Keratinocyte (primary cell): ENCODE measurements around the gene IVL. TPM values are rescaled to one million over a fixed set of nuclear protein-coding genes. Genes with fewer than 3 reads are reported as not detected.
A peak's percentile ranks its signal among the peaks of the same experiment; 100 is the strongest.

ENCODE experiments used
- DNase-seq: peaks from one replicate; pipeline ENCODE4 v3.0.0-alpha.2; 2011; ENCODE audit warnings: low read depth, missing footprints, low spot score
- FAIRE-seq: peaks from 2 replicates; lab custom pipeline; 2011; peaks lifted over from hg19 to GRCh38; lab: Jason Lieb, UNC
- H2AFZ ChIP-seq: 2 replicates; pipeline ENCODE4 v1.6.0; 2012; ENCODE audit warnings: low read length, control low read depth, inconsistent platforms; ENCODE audit not compliant: control insufficient read depth
- H3K27ac ChIP-seq: 2 replicates; pipeline ENCODE4 v1.5.1; 2011; ENCODE audit warnings: low read length; ENCODE audit not compliant: control insufficient read depth, insufficient read depth
- H3K27me3 ChIP-seq: 3 replicates; pipeline ENCODE4 v1.6.0; 2011; ENCODE audit warnings: low read length; ENCODE audit not compliant: control insufficient read depth, insufficient read depth; ENCODE audit errors: extremely low read depth
- H3K36me3 ChIP-seq, 2 experiments: 2 replicates in 1 of 2; 3 replicates in 1 of 2; pipeline ENCODE4 v1.5.1; 2011; ENCODE audit warnings: low read length in 2 of 2, mild to moderate bottlenecking in 1 of 2; ENCODE audit not compliant: control insufficient read depth in 2 of 2, insufficient read depth in 2 of 2; ENCODE audit errors: extremely low read depth in 1 of 2
- H3K4me1 ChIP-seq: 3 replicates; pipeline ENCODE4 v1.5.1; 2011; ENCODE audit warnings: low read length; ENCODE audit not compliant: control insufficient read depth, insufficient read depth; ENCODE audit errors: extremely low read depth
- H3K4me2 ChIP-seq: 3 replicates; pipeline ENCODE4 v1.6.0; 2011; ENCODE audit warnings: low read depth, low read length; ENCODE audit not compliant: control insufficient read depth, insufficient read depth; ENCODE audit errors: extremely low read depth
- H3K4me3 ChIP-seq, 3 experiments: fragments of 200-600 bp in 1 of 3; sonication (generic) in 1 of 3; 2 replicates in 2 of 3; 3 replicates in 1 of 3; pipeline ENCODE4 v1.5.1; 2011 to 2016; ENCODE audit warnings: low read length in 3 of 3, mild to moderate bottlenecking in 3 of 3, control low read depth in 2 of 3, inconsistent platforms in 1 of 3, low read depth in 1 of 3, mixed read lengths in 1 of 3, mixed run types in 1 of 3, moderate library complexity in 1 of 3; ENCODE audit not compliant: control insufficient read depth in 2 of 3, insufficient read depth in 2 of 3; ENCODE audit errors: extremely low read depth in 1 of 3
- H3K79me2 ChIP-seq: 2 replicates; pipeline ENCODE4 v1.6.0; 2012; ENCODE audit warnings: low read length; ENCODE audit not compliant: control insufficient read depth, insufficient read depth
- H3K9ac ChIP-seq: 3 replicates; pipeline ENCODE4 v1.6.0; 2011; ENCODE audit warnings: low read length; ENCODE audit not compliant: control insufficient read depth, insufficient read depth; ENCODE audit errors: extremely low read depth
- H3K9me1 ChIP-seq: 3 replicates; pipeline ENCODE4 v1.6.0; 2011; ENCODE audit warnings: low read length; ENCODE audit not compliant: control insufficient read depth, insufficient read depth; ENCODE audit errors: extremely low read depth
- H3K9me3 ChIP-seq: 2 replicates; pipeline ENCODE4 v1.5.1; 2012; ENCODE audit warnings: low read depth, low read length; ENCODE audit not compliant: control insufficient read depth
- H4K20me1 ChIP-seq: 3 replicates; pipeline ENCODE4 v1.6.0; 2011; ENCODE audit warnings: low read length; ENCODE audit not compliant: control insufficient read depth, insufficient read depth; ENCODE audit errors: extremely low read depth
- EZH2 ChIP-seq: IDR thresholded peaks from one replicate; pipeline ENCODE4 v1.6.1; 2012; ENCODE audit warnings: inconsistent platforms, mild to moderate bottlenecking, low read length, moderate library complexity
- dilution Hi-C: fragments of 300-500 bp; cut with MboI; formaldehyde crosslinking; loops from one replicate; pipeline ENCODE4 v1.7.0; 2020; ENCODE audit warnings: low sequenced_read_pairs; ENCODE audit not compliant: extremely low pct_ligation_motif_present
- polyA plus RNA-seq, 5 experiments: library from polyadenylated mRNA; depleted of rRNA in 3 of 5; stranded (reverse) in 3 of 5; stranded (forward) in 1 of 5; unstranded in 1 of 5; fragments of >200 nt; gene quantifications; 1 replicate in 1 of 5; 2 replicates in 3 of 5; 3 replicates in 1 of 5; pipeline versions ENCODE4 v1.2.1 to v1.2.3, GENCODE V29; 2011 to 2012; ENCODE audit warnings: missing spikeins in 2 of 5, low read depth in 1 of 5, low replicate concordance in 1 of 5
- TF ChIP-seq, protein P1 (sequence below), 3 experiments: IDR thresholded peaks in 1 of 3; conservative IDR thresholded peaks in 1 of 3; optimal IDR thresholded peaks in 1 of 3; 2 replicates in 2 of 3; 3 replicates in 1 of 3; pipeline versions ENCODE3 to v1.5.1; 2011; ENCODE audit warnings: low read length in 3 of 3, mild to moderate bottlenecking in 3 of 3, moderate library complexity in 2 of 3, control low read depth in 1 of 3, inconsistent platforms in 1 of 3; ENCODE audit not compliant: insufficient read depth in 2 of 3; ENCODE audit errors: extremely low read depth in 1 of 3

The IVL gene
- polyA plus RNA-seq, 1 donor (not counting 4 experiments of a cell fraction or from before 2014, with no cell fraction given), result 89.2 TPM

DNA sequence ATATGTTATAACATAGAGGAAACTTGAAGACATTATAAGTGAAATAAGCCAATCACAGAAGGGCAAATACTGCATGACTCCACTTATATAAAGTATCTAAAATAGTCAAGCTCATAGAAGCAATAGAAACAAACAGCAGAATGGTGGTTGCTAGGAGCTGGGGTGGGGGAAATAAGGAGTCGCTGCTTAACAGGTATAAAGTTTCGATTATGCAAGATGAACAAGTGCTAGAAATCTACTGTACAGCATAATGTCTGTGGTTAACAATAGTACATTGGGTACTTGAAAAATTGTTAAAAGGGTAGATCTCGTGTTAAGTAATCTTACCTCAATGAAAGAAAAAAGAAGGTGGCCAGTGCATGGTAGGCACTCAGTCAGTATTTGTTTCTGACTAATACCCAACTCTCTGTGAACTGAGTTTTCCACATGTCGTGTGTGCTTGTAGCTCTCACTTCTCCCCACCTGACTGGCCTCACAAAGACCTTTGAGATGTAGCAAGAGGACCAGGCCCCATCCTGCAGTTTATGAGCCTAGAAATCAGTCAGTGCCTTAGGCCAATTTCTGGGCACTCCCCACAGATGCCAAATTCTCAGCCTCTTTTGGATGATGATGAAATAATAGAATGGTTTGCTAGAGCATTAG, 23.9 kb downstream of the IVL start:
- no peak for TF ChIP-seq EZH2
- TF ChIP-seq, protein P1, sequence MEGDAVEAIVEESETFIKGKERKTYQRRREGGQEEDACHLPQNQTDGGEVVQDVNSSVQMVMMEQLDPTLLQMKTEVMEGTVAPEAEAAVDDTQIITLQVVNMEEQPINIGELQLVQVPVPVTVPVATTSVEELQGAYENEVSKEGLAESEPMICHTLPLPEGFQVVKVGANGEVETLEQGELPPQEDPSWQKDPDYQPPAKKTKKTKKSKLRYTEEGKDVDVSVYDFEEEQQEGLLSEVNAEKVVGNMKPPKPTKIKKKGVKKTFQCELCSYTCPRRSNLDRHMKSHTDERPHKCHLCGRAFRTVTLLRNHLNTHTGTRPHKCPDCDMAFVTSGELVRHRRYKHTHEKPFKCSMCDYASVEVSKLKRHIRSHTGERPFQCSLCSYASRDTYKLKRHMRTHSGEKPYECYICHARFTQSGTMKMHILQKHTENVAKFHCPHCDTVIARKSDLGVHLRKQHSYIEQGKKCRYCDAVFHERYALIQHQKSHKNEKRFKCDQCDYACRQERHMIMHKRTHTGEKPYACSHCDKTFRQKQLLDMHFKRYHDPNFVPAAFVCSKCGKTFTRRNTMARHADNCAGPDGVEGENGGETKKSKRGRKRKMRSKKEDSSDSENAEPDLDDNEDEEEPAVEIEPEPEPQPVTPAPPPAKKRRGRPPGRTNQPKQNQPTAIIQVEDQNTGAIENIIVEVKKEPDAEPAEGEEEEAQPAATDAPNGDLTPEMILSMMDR (optimal IDR thresholded peaks at IDR 0.05 in 1 of 3, IDR thresholded peaks at IDR 0.05 in 1 of 3, conservative IDR thresholded peaks at IDR 0.05 in 1 of 3; ENCODE audit: extremely low read depth in 1 of 3, insufficient read depth in 2 of 3, low read length in 3 of 3), result no peak
- no peak overlapping the region for H3K4me3 ChIP-seq
- H3K27ac ChIP-seq, result no peak overlapping the region
- H4K20me1 ChIP-seq, result no peaks in the 10 kb centered on the region
- H3K4me2 ChIP-seq, result no peak overlapping the region
- FAIRE-seq, result peak; percentile 48
- H3K9me3 ChIP-seq, result no peaks in the 10 kb centered on the region
- H3K9ac ChIP-seq, result no peak overlapping the region
- no peaks in the 10 kb centered on the region for H3K27me3 ChIP-seq
- dilution Hi-C loops, result no loop called here
- no peaks in the 10 kb centered on the region for H3K79me2 ChIP-seq
- no peak for DNase-seq
- H3K9me1 ChIP-seq, result no peaks in the 10 kb centered on the region
- peaks cover 9% of the 10 kb centered on the region for H3K4me1 ChIP-seq
- no peak overlapping the region for H2AFZ ChIP-seq
- H3K36me3 ChIP-seq, result no peaks in the 10 kb centered on the region

DNA sequence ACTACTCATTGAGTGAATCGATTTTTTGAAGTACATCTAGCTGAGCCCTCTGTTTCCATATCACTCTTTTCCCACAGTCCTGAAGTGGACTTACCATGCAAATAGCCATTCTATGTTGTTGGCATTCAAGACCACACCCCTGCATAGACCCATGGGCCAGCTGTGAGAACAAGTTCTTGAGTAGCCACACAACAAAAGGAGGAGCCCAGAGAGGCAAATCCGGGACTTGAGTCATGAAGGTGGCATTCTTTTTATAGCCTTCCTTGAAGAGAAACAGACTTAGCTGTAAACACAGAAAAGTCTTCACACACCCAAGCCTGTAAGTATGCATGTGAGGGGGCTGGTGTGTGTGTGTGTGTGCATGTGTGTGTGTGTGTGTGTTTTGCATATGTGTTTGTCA, 24.9 kb downstream of the IVL start:
- TF ChIP-seq, protein P1 (optimal IDR thresholded peaks at IDR 0.05 in 1 of 3, IDR thresholded peaks at IDR 0.05 in 1 of 3, conservative IDR thresholded peaks at IDR 0.05 in 1 of 3; ENCODE audit: extremely low read depth in 1 of 3, insufficient read depth in 2 of 3, low read length in 3 of 3), result no peak
- TF ChIP-seq EZH2, result no peak
- dilution Hi-C loops, result no loop called here
- H3K27ac ChIP-seq, result no peak overlapping the region
- H2AFZ ChIP-seq, result no peak overlapping the region
- no peak overlapping the region for H3K4me3 ChIP-seq
- peaks cover 9% of the 10 kb centered on the region for H3K4me1 ChIP-seq
- H3K4me2 ChIP-seq, result no peak overlapping the region
- DNase-seq, result no peak
- no peaks in the 10 kb centered on the region for H3K79me2 ChIP-seq
- no peaks in the 10 kb centered on the region for H3K9me1 ChIP-seq
- H3K9me3 ChIP-seq, result no peaks in the 10 kb centered on the region
- no peaks in the 10 kb centered on the region for H3K36me3 ChIP-seq
- no peak overlapping the region for H3K9ac ChIP-seq
- peak; percentile 61 for FAIRE-seq
- no peaks in the 10 kb centered on the region for H3K27me3 ChIP-seq
- no peaks in the 10 kb centered on the region for H4K20me1 ChIP-seq
